DMS53 treated with DMSO at 0.1 percent for 48 hours (cell line): ENCODE results near the gene PRELID1.
"Not testable (repeated sequence)": the region's sequence is repeated elsewhere in the genome, so short reads cannot be mapped to it uniquely, and the experiment has no call there.

Experiments used
- DNase-seq: peaks from one replicate; lab custom pipeline; 2025; ENCODE audit not compliant: unreplicated experiment; lab: John Stamatoyannopoulos, UW

PRELID1 gene, protein sequence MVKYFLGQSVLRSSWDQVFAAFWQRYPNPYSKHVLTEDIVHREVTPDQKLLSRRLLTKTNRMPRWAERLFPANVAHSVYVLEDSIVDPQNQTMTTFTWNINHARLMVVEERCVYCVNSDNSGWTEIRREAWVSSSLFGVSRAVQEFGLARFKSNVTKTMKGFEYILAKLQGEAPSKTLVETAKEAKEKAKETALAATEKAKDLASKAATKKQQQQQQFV

DNA sequence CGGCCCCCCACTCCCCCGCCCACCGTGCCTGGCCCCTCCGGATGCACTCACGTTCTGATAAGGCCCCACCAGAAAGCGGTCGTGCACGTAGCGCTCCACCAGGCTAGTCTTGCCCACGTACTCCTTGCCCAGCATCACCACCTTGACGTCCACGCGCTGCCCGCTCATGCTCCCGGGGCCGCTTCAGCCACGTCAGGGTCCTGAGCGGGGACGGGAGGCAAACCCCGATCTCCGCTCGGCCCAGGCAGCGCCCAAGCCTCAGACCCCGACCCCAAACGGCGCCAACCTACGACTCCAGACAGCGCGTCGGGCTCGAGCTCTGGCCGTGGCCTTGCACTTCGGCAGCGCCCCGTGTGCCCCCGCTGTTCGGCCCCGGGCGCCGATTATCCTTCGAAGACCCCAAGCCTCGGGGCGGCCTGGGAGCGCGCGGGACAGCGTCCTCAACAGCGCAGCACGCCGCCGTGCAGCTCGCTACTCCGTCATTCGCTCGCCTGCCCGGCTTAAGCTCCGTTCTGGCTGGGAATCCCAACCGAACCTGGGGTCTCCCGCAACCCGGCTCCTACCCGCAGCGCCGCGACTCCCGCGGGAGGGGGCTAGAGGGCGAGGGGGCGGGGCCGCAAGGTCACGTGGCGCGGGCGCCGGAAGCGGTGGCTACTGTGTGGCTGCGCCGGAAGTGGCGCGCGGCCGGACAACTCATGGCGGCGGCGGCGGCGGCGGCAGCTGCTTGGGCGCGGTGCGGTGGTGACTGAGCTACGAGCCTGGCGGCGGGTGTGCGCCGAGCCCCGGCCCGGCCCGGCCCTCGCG, at the start of gene PRELID1, which contains the start of gene RAB24:
PRELID1 (plus strand) TSS at position 679 of the 804 bp plus-strand sequence. CDS start 187 bp downstream, outside the sequence.
RAB24 (minus strand) TSS at position 599 of the 804 bp plus-strand sequence; CDS start at position 168, 431 bp downstream.
- peak; percentile 68 for DNase-seq

DNA sequence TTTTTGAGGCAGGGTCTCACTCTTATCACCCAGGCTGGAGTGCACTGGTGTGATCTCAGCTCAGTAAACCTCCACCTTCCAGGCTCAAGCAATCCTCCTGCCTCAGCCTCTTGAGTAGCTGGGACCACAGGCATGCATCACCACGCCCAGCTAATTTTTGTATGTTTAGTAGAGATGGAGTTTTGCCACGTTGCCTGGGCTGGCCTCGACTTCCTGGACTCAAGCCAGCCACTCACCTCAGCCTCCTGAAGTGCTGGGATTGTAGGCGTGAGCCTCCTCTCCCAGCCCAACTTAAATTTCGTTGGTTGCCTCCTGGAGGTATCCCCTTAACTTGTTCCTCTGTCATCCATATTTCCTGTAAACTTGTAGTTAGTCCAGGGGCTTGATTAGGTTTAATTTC, 47.3 kb upstream of the PRELID1 start:
- DNase-seq, result no peak

DNA sequence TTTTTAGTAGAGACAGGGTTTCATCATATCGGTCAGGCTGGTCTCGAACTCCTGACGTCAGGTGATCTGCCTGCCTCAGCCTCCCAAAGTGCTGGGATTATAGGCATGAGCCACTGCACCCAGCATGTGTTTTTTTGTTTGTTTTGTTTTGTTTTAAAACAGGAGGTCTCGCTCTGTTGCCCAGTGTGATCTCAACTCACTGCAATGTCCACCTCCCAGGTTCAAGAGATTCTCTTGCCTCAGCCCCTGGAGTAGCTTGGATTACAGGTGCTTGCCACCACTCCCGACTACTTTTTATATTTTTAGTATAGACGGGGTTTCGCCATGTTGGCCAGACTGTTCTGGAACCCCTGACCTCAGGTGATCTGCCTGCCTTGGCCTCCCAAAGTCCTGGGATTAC, 44.9 kb upstream of the PRELID1 start:
- not testable (repeated sequence) for DNase-seq

DNA sequence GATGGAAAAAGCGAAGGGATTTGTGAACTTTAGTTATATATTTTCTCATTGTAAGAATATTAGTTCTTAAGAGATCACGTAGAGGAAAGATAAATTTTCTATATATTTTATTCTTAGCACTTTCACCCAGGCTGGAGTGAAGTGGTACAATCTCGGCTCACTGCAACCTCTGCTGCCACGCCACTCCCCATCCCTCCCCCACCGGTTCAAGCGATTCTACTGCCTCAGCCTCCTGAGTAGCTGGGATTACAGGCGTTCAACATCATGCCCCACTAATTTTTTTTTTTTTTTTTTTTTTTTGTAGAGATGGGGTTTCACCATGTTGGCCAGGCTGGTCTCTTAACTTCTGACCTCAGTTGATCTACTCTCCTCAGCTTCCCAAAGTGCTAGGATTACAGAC, 42.6 kb upstream of the PRELID1 start:
- DNase-seq, result no peak

DNA sequence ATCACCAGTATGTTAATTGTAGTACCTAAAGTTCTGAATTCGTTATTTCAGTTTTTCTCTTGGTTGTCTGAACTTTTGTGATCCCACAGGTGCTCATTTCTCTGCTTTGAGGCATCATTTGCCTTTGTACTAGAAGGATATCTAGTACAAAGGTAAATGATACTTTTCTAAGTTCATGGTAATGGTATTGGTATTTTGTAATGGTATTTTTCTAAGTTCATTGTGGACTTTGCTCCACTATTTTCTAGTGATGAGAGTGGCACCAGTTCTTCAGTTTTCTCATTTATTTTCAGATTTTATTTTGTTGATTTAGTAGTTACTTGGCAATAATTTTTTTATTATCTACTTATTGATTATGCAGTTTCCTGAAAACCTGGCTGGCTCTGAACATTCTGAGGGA, 42.1 kb upstream of the PRELID1 start:
- DNase-seq, result no peak

DNA sequence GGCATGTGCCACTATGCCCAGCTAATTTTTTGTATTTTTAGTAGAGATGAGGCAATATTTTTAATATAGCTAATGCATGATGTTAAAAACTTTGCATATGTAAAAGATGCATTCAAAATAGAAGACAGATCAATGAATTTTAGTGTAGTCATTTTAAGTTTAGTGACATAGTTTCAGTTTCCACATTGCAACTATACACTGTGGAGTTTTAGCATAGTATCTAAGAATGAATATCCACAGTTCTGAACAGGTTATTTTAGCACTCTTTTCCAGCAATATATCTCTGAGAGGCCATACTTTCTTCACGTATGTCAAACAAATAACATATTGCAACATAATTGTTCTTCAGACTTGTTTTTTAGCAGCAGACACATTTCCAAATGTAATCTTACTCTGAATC, 39.4 kb upstream of the PRELID1 start:
- no peak for DNase-seq

DNA sequence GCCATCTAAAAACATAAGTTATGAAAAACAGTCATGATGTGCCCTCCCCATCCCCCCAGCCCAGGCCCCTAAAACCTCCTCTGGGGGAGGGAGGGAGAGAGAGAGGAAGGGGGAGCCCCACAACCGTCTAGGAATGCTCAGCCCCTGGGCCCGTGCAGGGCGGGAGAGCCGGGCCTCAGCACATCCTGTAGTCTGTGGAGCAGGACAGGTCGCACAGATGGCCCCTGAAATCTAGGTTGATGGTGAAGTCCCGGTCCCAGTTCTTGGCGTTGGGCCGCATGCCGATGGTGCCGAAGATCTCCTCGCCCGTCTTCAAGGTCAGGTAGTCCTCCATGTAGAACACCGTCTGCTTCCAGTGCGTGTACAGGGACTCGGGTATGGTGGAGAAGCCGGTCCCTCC, 38.2 kb upstream of the PRELID1 start:
- DNase-seq, result no peak

DNA sequence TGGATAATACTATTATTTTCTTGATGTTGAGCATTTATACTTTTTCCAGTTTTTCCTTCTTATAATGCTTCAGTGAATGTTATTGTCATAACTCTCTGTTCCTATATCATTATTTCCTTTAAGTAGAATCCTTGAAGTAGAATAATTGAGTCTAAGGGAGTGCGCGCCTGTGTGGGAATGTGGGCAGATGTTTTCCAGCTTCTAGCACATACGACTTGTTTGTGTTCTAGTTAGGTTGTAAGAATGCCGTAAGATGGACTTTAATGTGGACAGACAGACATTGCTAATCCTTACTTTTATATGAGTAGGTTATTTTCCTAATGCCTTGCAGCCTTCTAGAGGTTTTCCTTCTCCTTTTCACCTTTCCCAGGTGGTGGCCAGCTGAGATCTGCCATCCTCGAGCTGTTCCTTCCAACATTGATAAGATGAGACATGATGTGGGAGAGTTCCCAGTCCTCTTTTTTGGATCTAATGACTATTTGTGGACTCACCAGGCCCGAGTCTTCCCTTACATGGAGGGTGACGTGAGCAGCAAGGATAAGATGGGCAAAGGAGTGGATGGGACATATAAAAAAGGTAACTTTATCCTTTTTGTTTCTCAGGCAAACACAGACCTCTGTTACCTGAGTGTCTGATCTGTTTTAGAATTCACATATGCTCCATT, 34.2 kb upstream of the PRELID1 start:
- no peak for DNase-seq

DNA sequence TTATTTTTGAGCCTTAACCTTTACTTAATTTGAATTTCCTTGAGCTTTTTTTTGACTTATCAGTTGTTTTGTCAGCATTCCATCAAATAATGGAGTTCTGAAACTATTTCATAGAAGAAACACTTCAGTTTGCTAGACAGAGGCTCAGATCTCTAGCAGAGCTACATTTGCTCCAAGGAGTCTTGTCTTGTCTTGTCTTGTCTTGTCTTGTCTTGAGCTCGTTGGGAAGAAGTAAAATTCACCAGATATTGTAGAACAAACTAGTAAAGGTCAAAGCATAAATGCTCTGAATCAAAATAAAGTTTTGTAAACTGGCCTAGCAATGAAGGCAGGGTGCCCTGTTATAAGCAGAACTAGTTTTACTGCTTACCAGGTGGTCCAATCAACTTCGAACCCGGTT, 33.6 kb upstream of the PRELID1 start:
- no peak for DNase-seq

DNA sequence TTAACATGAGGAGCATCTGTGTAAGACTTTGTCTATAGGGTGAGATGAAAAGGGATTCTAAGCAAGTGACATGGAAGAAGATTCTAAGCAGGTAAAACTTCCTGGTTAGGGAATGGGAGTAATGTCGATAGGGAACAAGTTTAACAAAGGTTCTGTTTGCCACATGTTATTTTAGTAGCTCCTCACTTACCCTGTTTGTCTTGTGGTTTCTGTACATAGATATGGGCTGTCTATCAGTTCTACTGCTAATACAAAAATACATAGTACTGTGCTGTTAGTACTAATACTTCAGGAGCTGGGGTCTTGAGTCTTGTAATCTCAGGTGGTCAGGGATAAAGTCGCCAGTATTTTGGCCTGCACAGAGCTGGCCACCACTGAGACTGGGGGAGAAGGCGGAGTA, 32.9 kb upstream of the PRELID1 start:
- no peak for DNase-seq

DNA sequence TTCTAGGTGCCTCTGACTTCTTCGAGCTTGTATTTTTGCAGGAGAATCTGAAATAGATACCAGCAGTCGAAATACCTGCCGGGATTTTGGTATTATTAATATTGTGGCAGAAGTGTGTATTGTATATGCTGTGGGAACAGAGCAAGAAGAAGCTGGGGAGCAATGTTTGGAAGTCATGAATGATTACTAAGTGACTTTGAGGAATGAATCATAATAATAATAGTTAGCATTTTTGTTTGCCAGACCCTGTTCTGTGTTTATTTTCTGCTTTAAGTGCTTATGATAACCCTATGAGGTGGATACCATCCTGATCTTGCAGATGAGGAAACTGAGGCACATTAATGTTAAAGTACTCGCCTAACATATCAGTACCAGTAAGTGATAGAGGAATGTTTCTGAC, 32.5 kb upstream of the PRELID1 start:
- no peak for DNase-seq

DNA sequence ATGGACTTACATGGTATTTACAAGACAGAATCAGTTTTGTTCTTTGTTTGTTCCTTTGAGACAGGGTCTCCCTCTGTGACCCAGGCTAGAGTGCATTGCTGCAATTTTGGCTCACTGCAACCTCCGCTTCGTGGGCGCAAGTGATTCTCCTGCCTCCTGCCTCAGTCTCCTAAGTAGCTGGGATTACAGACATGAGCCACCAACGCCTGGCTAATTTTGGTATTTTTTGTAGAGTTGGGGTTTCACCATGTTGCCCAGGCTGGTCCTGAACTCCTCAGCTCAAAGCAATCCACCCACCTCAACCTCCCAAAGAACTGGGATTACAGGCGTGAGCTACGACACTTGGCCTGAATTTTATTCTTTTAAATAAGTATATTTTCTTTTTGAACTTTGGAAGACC, 27.7 kb upstream of the PRELID1 start:
- no peak for DNase-seq

DNA sequence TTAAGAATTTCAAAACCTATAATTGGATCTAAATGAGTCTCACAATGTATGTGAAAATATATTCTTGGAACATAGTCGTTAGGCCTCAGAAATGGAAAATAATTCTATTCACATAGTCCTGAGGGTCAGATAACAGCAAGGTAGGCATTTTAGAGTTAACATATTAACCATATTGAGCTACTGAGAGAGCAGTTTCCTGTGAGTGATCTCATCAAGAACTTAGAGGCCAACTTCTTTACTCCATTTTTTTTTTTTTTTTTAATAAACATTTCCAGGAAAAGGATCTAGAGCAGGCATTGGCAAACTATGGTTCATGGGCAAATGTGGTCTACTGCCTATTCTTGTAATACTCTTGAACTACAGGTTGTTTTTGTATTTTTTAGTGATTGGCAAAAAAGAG, 26.7 kb upstream of the PRELID1 start:
- no peak for DNase-seq

DNA sequence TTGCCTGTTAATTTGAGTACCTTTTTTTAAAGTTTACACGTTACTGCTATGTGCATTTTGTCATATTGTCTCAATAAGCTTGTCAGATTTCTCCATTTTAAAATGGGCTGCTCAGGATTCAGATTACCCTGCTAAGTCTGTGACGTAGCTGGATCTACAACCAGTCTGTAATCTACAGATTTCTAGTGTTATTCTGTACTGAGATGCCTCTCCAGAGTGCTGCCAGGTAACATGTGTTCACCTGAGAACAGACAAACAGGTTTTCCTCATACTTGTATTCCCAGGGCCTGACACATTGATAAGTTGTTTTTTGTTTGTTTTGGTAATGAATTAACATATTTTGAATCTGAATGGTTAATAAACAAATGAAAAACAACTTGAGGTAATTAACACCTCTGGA, 15.4 kb upstream of the PRELID1 start:
- DNase-seq, result no peak

DNA sequence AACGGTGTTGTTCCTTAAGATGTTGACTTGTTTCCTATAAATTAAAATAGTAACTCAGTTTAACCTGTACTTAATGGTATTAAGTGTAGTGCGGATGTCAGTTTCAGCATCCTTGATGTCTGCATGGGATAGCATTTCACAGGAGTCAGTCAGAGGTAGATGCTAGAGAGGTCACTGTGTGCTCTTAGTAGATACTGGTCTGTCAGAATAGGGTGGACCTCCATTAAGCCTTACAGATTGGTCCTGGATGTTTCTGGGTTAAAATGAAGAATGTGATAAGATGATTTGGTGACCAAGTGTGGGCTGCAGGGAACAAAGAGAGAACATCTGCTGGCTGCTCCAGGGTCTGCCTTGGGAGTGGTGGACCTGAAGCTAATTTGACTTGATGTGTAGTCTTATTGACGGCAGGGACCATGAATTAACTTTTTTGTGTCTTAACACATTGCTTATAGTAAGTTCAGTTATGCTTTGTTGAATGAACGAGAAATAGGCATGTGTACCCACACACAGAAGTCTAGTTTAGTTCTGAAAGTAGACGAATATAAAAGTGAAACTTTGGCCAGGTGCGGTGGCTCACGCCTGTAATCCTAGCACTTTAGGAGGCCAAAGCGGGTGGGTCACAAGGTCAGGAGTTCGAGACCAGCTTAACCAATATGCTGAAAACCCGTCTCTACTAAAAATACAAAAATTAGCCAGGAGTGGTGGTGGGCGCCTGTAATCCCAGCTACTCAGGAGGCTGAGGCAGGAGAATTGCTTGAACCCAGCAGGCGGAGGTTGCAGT, 12.6 kb upstream of the PRELID1 start:
- DNase-seq, result no peak

DNA sequence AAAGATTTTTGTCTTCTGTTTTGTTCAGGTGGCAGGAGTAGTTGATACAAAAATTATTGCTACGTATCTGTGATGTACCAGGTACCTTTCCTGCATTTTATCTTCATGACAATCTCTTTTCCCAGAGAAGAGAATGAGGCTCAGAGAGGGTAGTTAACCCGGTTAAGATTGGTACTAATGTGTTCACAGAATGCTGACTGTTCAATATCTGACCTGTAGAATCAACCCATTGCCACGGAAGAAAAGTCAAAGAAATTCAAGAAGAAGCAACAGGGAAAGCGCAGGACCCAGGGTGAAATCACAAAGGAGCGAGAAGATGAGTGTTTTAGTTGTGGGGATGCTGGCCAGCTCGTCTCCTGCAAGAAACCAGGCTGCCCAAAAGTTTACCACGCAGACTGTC, 11.9 kb upstream of the PRELID1 start:
- no peak for DNase-seq

DNA sequence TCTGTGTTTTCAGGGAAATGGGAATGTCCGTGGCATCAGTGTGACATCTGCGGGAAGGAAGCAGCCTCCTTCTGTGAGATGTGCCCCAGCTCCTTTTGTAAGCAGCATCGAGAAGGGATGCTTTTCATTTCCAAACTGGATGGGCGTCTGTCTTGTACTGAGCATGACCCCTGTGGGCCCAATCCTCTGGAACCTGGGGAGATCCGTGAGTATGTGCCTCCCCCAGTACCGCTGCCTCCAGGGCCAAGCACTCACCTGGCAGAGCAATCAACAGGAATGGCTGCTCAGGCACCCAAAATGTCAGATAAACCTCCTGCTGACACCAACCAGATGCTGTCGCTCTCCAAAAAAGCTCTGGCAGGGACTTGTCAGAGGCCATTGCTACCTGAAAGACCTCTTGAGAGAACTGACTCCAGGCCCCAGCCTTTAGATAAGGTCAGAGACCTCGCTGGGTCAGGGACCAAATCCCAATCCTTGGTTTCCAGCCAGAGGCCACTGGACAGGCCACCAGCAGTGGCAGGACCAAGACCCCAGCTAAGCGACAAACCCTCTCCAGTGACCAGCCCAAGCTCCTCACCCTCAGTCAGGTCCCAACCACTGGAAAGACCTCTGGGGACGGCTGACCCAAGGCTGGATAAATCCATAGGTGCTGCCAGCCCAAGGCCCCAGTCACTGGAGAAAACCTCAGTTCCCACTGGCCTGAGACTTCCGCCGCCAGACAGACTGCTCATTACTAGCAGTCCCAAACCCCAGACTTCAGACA, 9.6 kb upstream of the PRELID1 start:
- DNase-seq, result no peak

DNA sequence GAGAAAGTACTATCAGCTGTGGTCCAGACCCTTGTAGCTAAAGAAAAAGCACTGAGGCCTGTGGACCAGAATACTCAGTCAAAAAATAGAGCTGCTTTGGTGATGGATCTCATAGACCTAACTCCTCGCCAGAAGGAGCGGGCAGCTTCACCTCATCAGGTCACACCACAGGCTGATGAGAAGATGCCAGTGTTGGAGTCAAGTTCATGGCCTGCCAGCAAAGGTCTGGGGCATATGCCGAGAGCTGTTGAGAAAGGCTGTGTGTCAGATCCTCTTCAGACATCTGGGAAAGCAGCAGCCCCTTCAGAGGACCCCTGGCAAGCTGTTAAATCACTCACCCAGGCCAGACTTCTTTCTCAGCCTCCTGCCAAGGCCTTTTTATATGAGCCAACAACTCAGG, 9.0 kb upstream of the PRELID1 start:
- no peak for DNase-seq

DNA sequence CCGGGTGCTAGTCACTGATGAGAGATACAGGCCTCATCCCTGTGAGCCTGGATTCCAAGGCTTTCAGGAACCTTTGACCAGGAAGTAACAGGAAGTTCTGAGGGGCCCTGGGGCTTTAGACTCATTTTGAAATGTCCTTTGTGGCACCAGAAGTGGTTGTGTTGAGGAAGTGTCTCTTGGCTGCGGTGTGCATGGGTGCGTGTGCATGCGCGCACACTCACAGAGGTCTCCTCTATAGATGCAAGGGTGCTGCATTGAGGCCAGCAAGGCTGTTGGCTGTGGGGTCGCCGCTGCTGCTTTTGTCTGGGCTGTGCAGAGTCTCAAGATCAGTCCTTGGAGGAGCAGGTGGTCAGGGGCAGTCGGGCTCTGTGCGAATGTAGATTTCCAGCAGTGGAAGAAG, 7.7 kb upstream of the PRELID1 start:
- DNase-seq, result no peak

DNA sequence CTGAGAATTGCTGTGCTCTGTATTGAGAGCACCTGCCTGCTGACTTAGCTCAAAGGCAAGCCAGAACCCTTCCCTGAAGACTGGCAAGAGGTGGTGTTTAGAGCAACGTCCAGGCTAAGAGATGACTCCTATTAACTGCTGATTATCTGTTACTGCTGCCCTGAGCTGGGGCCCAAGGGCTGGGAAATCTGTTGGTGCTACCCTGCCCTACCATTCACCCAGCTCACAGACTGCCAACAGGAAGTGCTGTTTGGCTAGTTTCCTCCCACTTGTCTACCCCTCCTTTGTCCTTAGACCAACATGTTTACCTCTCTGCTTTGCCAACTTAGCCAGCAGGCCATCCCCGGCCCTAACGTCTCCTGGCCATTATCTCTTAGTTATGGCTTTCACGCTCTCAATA, 7.0 kb upstream of the PRELID1 start:
- no peak for DNase-seq

DNA sequence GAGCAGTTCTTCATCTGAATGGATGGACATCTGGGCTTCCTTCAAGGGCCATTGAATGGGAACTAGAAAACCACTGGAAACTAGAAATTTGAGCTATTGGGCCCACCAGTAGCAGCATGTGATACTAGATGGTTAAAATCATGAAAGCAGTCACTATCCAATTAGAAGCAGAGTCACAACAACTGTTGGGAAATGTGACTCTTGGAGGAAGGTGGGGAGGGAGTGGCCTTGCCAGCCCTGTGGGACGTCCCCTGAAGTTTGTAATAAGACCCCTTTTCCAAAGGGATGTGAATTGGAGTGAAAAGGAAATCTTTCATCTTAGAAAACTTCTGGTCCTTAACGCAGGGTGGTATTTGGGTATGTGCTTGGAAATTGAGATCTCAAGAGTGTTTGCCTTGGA, 5.7 kb upstream of the PRELID1 start:
- DNase-seq, result no peak
